ENCODE results near the gene CNN3. TPM values are rescaled to one million over a fixed set of nuclear protein-coding genes. Genes with fewer than 3 reads are reported as not detected.

Gene CNN3
- total and polyA plus RNA-seq, 3 experiments from 2014 or later = 1.6 to 2.8 (median 2.3) TPM

DNA sequence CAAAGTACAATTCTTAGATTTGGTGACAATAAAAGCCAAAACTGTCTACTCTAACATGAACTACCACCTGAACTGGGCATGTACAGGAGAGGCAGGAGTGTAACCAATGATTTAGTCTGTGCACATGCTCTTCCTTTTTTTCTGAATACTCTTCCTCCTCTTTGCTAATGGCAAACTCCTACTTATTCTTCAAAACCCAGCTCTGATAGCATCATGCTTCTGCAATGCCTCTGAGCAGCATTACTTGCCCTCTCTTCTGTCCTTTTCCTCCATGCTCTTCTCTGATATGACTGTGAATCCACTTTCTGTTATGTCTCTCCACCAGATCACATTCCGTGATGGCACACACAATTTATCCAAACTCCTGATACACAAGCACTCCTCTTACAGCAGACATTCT is 31.4 kb downstream of the CNN3 start:
- Mint-ChIP-seq H3K4me1 (no peaks in the 10 kb centered on the region), H3K4me3 (no peak overlapping the region), H3K36me3 (no peaks in the 10 kb centered on the region), H3K9me3 (no peaks in the 10 kb centered on the region), H3K27me3 (peaks cover 4 to 20% of the 10 kb centered on the region in 2 donors), H3K27ac (no peak overlapping the region)
- H3K27ac ChIP-seq (ENCODE audit: low read depth, low read length) = no peak overlapping the region
- no peak for DNase-seq
- H3K9me3 ChIP-seq (ENCODE audit: low read length) = no peaks in the 10 kb centered on the region
- H3K36me3 ChIP-seq (ENCODE audit: insufficient read depth, low read length) = no peaks in the 10 kb centered on the region
- POLR2A ChIA-PET = no interaction called here
- no peaks in the 10 kb centered on the region for H3K27me3 ChIP-seq (ENCODE audit: insufficient read depth, low read length, poor library complexity, severe bottlenecking)
- no peak overlapping the region for H3K4me3 ChIP-seq (ENCODE audit: low read length)
- H3K4me1 ChIP-seq (ENCODE audit: insufficient read depth, low read length) = no peaks in the 10 kb centered on the region
- CTCF ChIA-PET = no interaction called here

DNA sequence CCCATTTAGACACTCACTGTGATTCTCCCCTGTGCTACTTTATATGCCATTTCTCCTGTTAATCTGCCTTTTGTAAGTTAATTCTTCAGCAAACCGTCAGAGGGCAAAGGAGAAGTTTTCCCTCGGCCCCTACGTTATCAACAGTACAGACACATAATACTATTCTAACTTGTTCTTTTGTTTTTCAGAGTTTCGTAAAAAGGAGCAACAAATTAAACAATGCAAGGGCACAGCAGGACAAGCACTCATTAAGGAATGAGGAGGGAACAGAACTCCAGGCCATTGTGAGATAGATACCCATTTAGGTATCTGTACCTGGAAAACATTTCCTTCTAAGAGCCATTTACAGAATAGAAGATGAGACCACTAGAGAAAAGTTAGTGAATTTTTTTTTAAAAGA is 32.3 kb downstream of the CNN3 start:
- H3K9me3 Mint-ChIP-seq = no peaks in the 10 kb centered on the region
- peaks cover 2 to 25% of the 10 kb centered on the region in 2 donors for H3K27me3 Mint-ChIP-seq
- no peaks in the 10 kb centered on the region for H3K9me3 ChIP-seq (ENCODE audit: low read length)
- H3K27ac Mint-ChIP-seq = peak overlapping the region in 1 of 8 donors; percentile 61
- no peaks in the 10 kb centered on the region for H3K36me3 ChIP-seq (ENCODE audit: insufficient read depth, low read length)
- H3K4me3 ChIP-seq (ENCODE audit: low read length) = no peak overlapping the region
- H3K4me1 ChIP-seq (ENCODE audit: insufficient read depth, low read length) = no peaks in the 10 kb centered on the region
- DNase-seq = no peak
- CTCF ChIA-PET = no interaction called here
- no peaks in the 10 kb centered on the region for H3K36me3 Mint-ChIP-seq
- POLR2A ChIA-PET = no interaction called here
- H3K4me1 Mint-ChIP-seq = no peaks in the 10 kb centered on the region
- no peak overlapping the region for H3K27ac ChIP-seq (ENCODE audit: low read depth, low read length)
- H3K27me3 ChIP-seq (ENCODE audit: insufficient read depth, low read length, poor library complexity, severe bottlenecking) = no peaks in the 10 kb centered on the region
- H3K4me3 Mint-ChIP-seq = no peak overlapping the region

DNA sequence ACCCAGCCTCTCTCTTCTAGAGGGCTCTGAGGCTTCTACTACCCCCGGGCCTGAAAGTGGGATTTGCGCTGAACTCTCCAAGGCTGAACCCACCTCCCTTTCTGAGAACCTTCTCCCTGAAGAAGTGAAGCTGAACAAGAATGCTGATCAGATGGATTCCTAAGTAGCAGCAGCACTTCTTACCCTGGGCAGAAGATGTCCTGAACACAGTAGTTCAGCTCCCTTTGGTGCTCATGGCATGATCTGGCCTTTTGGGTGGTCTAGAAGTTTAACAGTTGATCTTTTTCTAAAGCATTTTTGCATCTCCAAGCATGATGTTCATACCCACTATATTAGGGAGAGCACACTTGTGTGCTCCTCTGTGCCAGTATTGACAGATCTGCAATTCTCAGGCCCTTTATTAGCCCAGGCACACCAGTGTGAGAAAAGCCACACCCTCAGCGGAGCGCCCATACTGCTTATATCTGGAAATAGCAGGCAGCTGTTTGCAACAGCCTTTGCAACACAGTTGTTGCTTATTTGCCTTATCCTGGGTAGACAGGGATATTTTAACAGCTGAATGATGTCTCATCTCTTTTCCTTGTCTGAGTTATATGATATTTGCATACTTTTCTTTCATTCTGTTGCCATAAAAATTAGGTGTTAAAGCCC is 34.2 kb downstream of the CNN3 start:
- Histone ChIP-seq H3K9me3 (ENCODE audit: low read length) (no peaks in the 10 kb centered on the region), H3K4me3 (ENCODE audit: low read length) (no peak overlapping the region), H3K4me1 (ENCODE audit: insufficient read depth, low read length) (no peaks in the 10 kb centered on the region), H3K36me3 (ENCODE audit: insufficient read depth, low read length) (no peaks in the 10 kb centered on the region), H3K27ac (ENCODE audit: low read depth, low read length) (no peak overlapping the region), H3K27me3 (ENCODE audit: insufficient read depth, low read length, poor library complexity, severe bottlenecking) (no peaks in the 10 kb centered on the region)
- Mint-ChIP-seq H3K27me3 (peaks cover 2 to 29% of the 10 kb centered on the region in 2 donors), H3K4me3 (no peak overlapping the region), H3K4me1 (no peaks in the 10 kb centered on the region), H3K27ac (no peak overlapping the region), H3K36me3 (no peaks in the 10 kb centered on the region), H3K9me3 (no peaks in the 10 kb centered on the region)
- ChIA-PET CTCF (interaction anchor here (1.4 kb wide), 1 partner anchor 9 kb away, joined by 3 read pairs; no protein-coding TSS in a partner anchor), POLR2A (interaction anchor here (0.7 kb wide), 1 partner anchor 69 kb away, joined by 4 read pairs; no protein-coding TSS in a partner anchor)
- no peak for DNase-seq

DNA sequence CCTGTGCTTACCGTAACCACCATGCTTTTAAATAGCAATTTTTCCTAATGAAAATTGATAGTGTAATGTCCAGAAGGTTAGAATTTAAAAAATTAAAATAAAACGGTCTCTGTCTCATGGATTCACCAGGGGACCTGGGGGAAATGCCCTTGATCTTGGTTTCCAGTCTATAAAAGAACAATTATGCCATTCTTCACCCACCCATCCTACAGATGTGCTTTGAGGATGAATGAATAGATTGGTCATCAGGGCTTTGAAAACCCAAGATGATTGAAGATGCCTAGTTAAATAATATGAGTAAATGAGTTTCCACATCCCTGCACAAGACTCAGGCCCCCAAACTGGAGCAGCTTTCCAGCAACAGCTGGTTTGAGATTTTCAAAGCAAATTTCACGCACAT is 38.7 kb downstream of the CNN3 start:
- H3K27ac Mint-ChIP-seq = no peak overlapping the region
- H3K9me3 Mint-ChIP-seq = no peaks in the 10 kb centered on the region
- ChIA-PET CTCF (no interaction called here), POLR2A (no interaction called here)
- no peaks in the 10 kb centered on the region for H3K9me3 ChIP-seq (ENCODE audit: low read length)
- H3K36me3 Mint-ChIP-seq = no peaks in the 10 kb centered on the region
- H3K36me3 ChIP-seq (ENCODE audit: insufficient read depth, low read length) = no peaks in the 10 kb centered on the region
- H3K27ac ChIP-seq (ENCODE audit: low read depth, low read length) = no peak overlapping the region
- no peak for DNase-seq
- H3K4me3 ChIP-seq (ENCODE audit: low read length) = no peak overlapping the region
- no peaks in the 10 kb centered on the region for H3K27me3 ChIP-seq (ENCODE audit: insufficient read depth, low read length, poor library complexity, severe bottlenecking)
- H3K4me3 Mint-ChIP-seq = no peak overlapping the region
- H3K27me3 Mint-ChIP-seq = peaks cover 2 to 19% of the 10 kb centered on the region in 2 donors
- peaks cover 5 to 10% (median 8%) of the 10 kb centered on the region in 3 donors for H3K4me1 Mint-ChIP-seq
- no peaks in the 10 kb centered on the region for H3K4me1 ChIP-seq (ENCODE audit: insufficient read depth, low read length)

DNA sequence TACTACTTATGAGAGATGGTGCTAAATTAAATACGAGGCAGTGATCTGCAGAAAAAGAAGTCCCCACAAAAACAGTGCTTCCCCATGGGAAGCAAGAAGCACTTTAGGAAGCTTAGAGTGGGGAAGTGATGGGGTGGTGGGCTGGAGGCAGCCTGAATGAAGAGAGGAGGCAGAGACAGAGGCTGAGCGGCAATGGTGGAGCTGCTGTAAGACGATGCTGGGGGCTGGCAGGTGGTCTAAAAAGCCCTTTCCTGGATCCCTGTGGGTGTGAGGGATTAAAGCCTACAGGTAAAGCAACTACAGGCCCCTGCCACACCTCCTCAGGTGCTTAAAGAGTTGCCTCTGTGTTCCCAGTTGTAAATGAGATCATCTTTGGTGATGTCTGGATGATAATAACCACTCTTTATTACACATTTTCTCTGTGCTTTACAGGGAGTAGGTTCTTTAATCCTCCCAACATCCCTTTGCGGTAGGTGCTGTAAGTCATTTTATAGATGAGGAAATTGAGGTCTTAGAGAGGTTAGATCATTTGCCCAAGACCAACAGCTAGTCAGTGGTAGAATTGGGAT is 39.2 kb downstream of the CNN3 start:
- Mint-ChIP-seq H3K9me3 (no peaks in the 10 kb centered on the region), H3K27ac (peak overlapping the region in 1 of 8 donors; percentile 30), H3K4me1 (peaks cover 8 to 15% (median 14%) of the 10 kb centered on the region in 3 donors), H3K27me3 (peaks cover 2 to 15% of the 10 kb centered on the region in 2 donors), H3K36me3 (no peaks in the 10 kb centered on the region), H3K4me3 (no peak overlapping the region)
- Histone ChIP-seq H3K9me3 (ENCODE audit: low read length) (no peaks in the 10 kb centered on the region), H3K27ac (ENCODE audit: low read depth, low read length) (no peak overlapping the region), H3K4me1 (ENCODE audit: insufficient read depth, low read length) (no peaks in the 10 kb centered on the region), H3K4me3 (ENCODE audit: low read length) (no peak overlapping the region), H3K27me3 (ENCODE audit: insufficient read depth, low read length, poor library complexity, severe bottlenecking) (no peaks in the 10 kb centered on the region), H3K36me3 (ENCODE audit: insufficient read depth, low read length) (no peaks in the 10 kb centered on the region)
- ChIA-PET CTCF (no interaction called here), POLR2A (no interaction called here)
- no peak for DNase-seq

DNA sequence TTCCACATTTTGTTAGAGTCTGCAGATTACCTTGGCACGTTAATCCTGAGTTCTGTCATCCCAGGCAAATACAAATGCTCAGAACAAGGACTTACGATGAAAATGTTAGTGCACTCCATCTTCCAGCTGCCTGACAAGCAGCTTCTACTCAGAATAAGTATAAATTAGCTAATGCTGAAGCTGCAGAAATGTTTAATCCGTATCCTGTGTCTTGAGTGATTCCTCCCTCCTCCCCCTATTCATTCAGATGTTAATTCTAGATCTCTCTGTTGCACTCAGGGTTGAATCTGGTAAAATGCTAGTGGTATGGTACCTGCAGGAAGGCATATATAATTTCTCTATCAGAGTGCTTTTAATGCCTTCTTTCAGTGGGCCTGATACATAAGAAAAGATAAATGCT is 39.8 kb downstream of the CNN3 start:
- POLR2A ChIA-PET = no interaction called here
- Histone ChIP-seq H3K36me3 (ENCODE audit: insufficient read depth, low read length) (no peaks in the 10 kb centered on the region), H3K27ac (ENCODE audit: low read depth, low read length) (no peak overlapping the region), H3K27me3 (ENCODE audit: insufficient read depth, low read length, poor library complexity, severe bottlenecking) (no peaks in the 10 kb centered on the region), H3K4me1 (ENCODE audit: insufficient read depth, low read length) (no peaks in the 10 kb centered on the region), H3K4me3 (ENCODE audit: low read length) (no peak overlapping the region), H3K9me3 (ENCODE audit: low read length) (no peaks in the 10 kb centered on the region)
- no peak for DNase-seq
- Mint-ChIP-seq H3K4me3 (no peak overlapping the region), H3K9me3 (no peaks in the 10 kb centered on the region), H3K27ac (no peak overlapping the region), H3K4me1 (peaks cover 9 to 17% (median 15%) of the 10 kb centered on the region in 3 donors), H3K27me3 (peaks cover 2 to 14% of the 10 kb centered on the region in 2 donors), H3K36me3 (no peaks in the 10 kb centered on the region)
- CTCF ChIA-PET = no interaction called here

DNA sequence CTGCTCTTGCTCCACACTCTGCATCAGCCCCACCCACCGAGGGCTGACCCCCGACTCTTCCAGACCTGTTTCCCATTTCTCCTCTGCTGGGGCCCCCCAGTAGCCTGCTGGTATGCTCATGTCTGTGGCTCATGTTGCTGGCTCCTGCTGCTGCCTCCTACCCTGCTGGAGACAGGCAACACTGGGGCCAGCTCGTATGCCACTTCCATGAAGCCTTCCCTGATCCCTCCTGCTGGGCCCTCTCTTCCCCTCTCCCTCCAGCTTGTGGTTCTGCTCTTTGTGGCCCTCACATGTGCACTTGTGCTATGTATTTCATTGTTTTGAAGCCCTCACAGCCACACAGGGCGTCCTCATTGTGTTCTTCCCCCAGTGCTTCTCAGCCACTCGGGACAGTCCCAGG is 40.5 kb downstream of the CNN3 start:
- Mint-ChIP-seq H3K27me3 (peaks cover 2 to 12% of the 10 kb centered on the region in 2 donors), H3K4me3 (no peak overlapping the region), H3K36me3 (no peaks in the 10 kb centered on the region), H3K27ac (no peak overlapping the region), H3K4me1 (peaks cover 9 to 17% (median 15%) of the 10 kb centered on the region in 3 donors), H3K9me3 (no peaks in the 10 kb centered on the region)
- Histone ChIP-seq H3K27me3 (ENCODE audit: insufficient read depth, low read length, poor library complexity, severe bottlenecking) (no peaks in the 10 kb centered on the region), H3K4me3 (ENCODE audit: low read length) (no peak overlapping the region), H3K27ac (ENCODE audit: low read depth, low read length) (no peak overlapping the region), H3K36me3 (ENCODE audit: insufficient read depth, low read length) (no peaks in the 10 kb centered on the region), H3K9me3 (ENCODE audit: low read length) (no peaks in the 10 kb centered on the region), H3K4me1 (ENCODE audit: insufficient read depth, low read length) (no peaks in the 10 kb centered on the region)
- no peak for DNase-seq
- POLR2A ChIA-PET = no interaction called here
- CTCF ChIA-PET = no interaction called here

- no peaks in the 10 kb centered on the region for H3K4me1 ChIP-seq (ENCODE audit: insufficient read depth, low read length)
- no peak overlapping the region for H3K4me3 ChIP-seq (ENCODE audit: low read length)
- Mint-ChIP-seq H3K4me1 (peaks cover 9 to 17% (median 15%) of the 10 kb centered on the region in 3 donors), H3K27me3 (peaks cover 0 to 4% of the 10 kb centered on the region in 2 donors), H3K4me3 (peak overlapping the region in 1 of 7 donors; percentile 68), H3K27ac (no peak overlapping the region), H3K36me3 (no peaks in the 10 kb centered on the region), H3K9me3 (no peaks in the 10 kb centered on the region)
- no peak for DNase-seq
- H3K27me3 ChIP-seq (ENCODE audit: insufficient read depth, low read length, poor library complexity, severe bottlenecking) = no peaks in the 10 kb centered on the region
- H3K36me3 ChIP-seq (ENCODE audit: insufficient read depth, low read length) = no peaks in the 10 kb centered on the region
- POLR2A ChIA-PET = no interaction called here
- no peak overlapping the region for H3K27ac ChIP-seq (ENCODE audit: low read depth, low read length)
- H3K9me3 ChIP-seq (ENCODE audit: low read length) = no peaks in the 10 kb centered on the region
- CTCF ChIA-PET = no interaction called here
These were observed 42.4 kb downstream of the CNN3 start for GRCh38 chr1:94884507-94884906.
